Activated B cell treated with CpG ODN at 0.5 μM for 24 hours (primary cell): ENCODE measurements around the gene BBOX1. TPM values are rescaled to one million over a fixed set of nuclear protein-coding genes. Genes with fewer than 3 reads are reported as not detected.

ENCODE experiments used
- ATAC-seq: fragments of 200-7000 bp; cut with Tn5 transposase; one replicate; pipeline ENCODE4 v1.10.0; 2021; ENCODE audit warnings: low read depth, mild to moderate bottlenecking, moderate library complexity
- CTCF ChIA-PET: fragments of 350-600 bp; sonication (Branson Sonifier 250); formaldehyde crosslinking; loops from one replicate; lab custom pipeline; 2021; ENCODE audit warnings: antibody characterized with exemption; lab: Charles Lee
- POLR2A ChIA-PET: fragments of 350-600 bp; sonication (Branson Sonifier 250); formaldehyde crosslinking; loops from one replicate; lab custom pipeline; 2021; ENCODE audit warnings: antibody characterized with exemption; lab: Charles Lee
- DNase-seq: peaks from one replicate; pipeline ENCODE4 v3.0.0; 2022
- H3K27ac Mint-ChIP-seq: one replicate; pipeline ENCODE4 v1.8.0; 2020; ENCODE audit warnings: mixed read lengths
- H3K27me3 Mint-ChIP-seq: one replicate; pipeline ENCODE4 v1.8.0; 2021; ENCODE audit warnings: mixed read lengths
- H3K36me3 Mint-ChIP-seq: one replicate; pipeline ENCODE4 v1.8.0; 2021; ENCODE audit warnings: low read depth, mixed read lengths
- H3K4me1 Mint-ChIP-seq: one replicate; pipeline ENCODE4 v1.8.0; 2021; ENCODE audit warnings: mixed read lengths
- H3K4me3 Mint-ChIP-seq: one replicate; pipeline ENCODE4 v1.8.0; 2020; ENCODE audit warnings: mild to moderate bottlenecking, mixed read lengths
- H3K9me3 Mint-ChIP-seq: one replicate; pipeline ENCODE4 v1.8.0; 2020; ENCODE audit warnings: mixed read lengths
- intact Hi-C: fragments of 100-400 bp; cut with micrococcal nuclease; formaldehyde crosslinking; loops from one replicate; pipeline ENCODE4 v1.15.1; 2024
- total RNA-seq: library from RNA; stranded (reverse); gene quantifications from 2 replicates; pipeline ENCODE4 v1.2.3, GENCODE V29; 2022
- TF ChIP-seq, protein P1 (sequence below): fragments of 200-600 bp; IDR thresholded peaks from one replicate; pipeline ENCODE4 v1.8.0; 2022; ENCODE audit warnings: antibody characterized with exemption, mild to moderate bottlenecking

BBOX1 gene
- total RNA-seq, 1 donor from 2014 or later: not detected

DNA sequence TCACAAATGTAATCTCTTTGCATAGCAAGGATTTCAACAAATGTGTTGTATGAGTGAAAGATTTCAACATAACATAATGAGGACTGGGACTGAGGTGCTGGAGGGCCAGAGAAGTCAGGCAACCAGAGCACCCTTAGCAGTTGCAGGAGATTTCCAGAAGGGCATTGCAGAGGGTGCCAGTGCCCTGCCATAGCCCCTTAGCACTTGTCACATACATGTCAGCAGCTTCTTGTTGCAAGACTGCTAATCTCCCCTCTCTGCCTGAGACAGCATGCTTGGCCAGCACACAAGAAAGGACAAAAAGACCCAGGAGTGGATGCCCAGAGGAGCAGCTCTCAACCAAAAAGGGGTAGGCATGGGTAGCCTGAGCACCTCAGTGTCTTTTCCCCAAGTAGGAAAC lies 43.2 kb downstream of the BBOX1 start:
- CTCF ChIA-PET: no interaction called here
- DNase-seq (no peak), ATAC-seq (no peak)
- H3K27me3 Mint-ChIP-seq: no peaks in the 10 kb centered on the region
- H3K4me1 Mint-ChIP-seq: no peaks in the 10 kb centered on the region
- POLR2A ChIA-PET: no interaction called here
- intact Hi-C loops: no loop called here
- TF ChIP-seq, protein P1, sequence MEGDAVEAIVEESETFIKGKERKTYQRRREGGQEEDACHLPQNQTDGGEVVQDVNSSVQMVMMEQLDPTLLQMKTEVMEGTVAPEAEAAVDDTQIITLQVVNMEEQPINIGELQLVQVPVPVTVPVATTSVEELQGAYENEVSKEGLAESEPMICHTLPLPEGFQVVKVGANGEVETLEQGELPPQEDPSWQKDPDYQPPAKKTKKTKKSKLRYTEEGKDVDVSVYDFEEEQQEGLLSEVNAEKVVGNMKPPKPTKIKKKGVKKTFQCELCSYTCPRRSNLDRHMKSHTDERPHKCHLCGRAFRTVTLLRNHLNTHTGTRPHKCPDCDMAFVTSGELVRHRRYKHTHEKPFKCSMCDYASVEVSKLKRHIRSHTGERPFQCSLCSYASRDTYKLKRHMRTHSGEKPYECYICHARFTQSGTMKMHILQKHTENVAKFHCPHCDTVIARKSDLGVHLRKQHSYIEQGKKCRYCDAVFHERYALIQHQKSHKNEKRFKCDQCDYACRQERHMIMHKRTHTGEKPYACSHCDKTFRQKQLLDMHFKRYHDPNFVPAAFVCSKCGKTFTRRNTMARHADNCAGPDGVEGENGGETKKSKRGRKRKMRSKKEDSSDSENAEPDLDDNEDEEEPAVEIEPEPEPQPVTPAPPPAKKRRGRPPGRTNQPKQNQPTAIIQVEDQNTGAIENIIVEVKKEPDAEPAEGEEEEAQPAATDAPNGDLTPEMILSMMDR: no peak
- H3K27ac Mint-ChIP-seq: no peak overlapping the region
- H3K36me3 Mint-ChIP-seq: no peaks in the 10 kb centered on the region
- H3K9me3 Mint-ChIP-seq: no peaks in the 10 kb centered on the region
- H3K4me3 Mint-ChIP-seq: no peak overlapping the region

DNA sequence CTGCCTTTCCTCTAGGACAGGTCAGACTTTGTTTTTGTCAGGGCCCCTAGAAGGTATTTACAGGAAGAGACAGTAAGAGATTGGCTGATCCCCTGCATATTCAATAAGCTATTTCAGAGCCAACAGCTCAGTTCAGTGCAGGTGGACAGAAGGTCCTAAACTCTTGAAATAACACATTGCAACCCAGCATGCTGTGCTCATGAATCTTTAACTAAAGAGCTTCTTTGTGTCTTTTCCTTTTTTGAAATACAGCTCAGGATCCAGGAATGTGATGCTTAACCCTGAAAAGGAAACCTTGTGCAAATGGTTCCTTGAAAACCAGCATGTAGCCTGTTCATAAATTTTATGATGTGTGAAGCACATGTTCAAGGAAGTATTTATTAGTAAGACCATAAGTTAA lies 43.9 kb downstream of the BBOX1 start:
- Mint-ChIP-seq H3K4me1 (no peaks in the 10 kb centered on the region), H3K27ac (no peak overlapping the region), H3K27me3 (no peaks in the 10 kb centered on the region), H3K4me3 (no peak overlapping the region), H3K9me3 (no peaks in the 10 kb centered on the region), H3K36me3 (no peaks in the 10 kb centered on the region)
- intact Hi-C loops: no loop called here
- ATAC-seq (no peak), DNase-seq (no peak)
- CTCF ChIA-PET: no interaction called here
- TF ChIP-seq, protein P1: no peak
- POLR2A ChIA-PET: no interaction called here

GRCh38 chr11:27085111-27085510 lies 44.5 kb downstream of the BBOX1 start:
- Mint-ChIP-seq H3K36me3 (no peaks in the 10 kb centered on the region), H3K9me3 (peaks cover 5% of the 10 kb centered on the region), H3K27me3 (no peaks in the 10 kb centered on the region), H3K4me3 (no peak overlapping the region), H3K4me1 (no peaks in the 10 kb centered on the region), H3K27ac (no peak overlapping the region)
- TF ChIP-seq, protein P1: no peak
- ChIA-PET POLR2A (no interaction called here), CTCF (no interaction called here)
- intact Hi-C loops: no loop called here
- ATAC-seq: no peak
- DNase-seq: no peak

GRCh38 chr11:27085605-27086004 lies 45.0 kb downstream of the BBOX1 start:
- Mint-ChIP-seq H3K36me3 (no peaks in the 10 kb centered on the region), H3K9me3 (peaks cover 9% of the 10 kb centered on the region), H3K4me3 (no peak overlapping the region), H3K27me3 (no peaks in the 10 kb centered on the region), H3K4me1 (no peaks in the 10 kb centered on the region), H3K27ac (no peak overlapping the region)
- intact Hi-C loops: no loop called here
- TF ChIP-seq, protein P1: no peak
- no peak for ATAC-seq
- ChIA-PET POLR2A (no interaction called here), CTCF (no interaction called here)
- DNase-seq: no peak

GRCh38 chr11:27087432-27087831 lies 46.8 kb downstream of the BBOX1 start:
- DNase-seq (no peak), ATAC-seq (no peak)
- ChIA-PET CTCF (no interaction called here), POLR2A (no interaction called here)
- peaks cover 17% of the 10 kb centered on the region for H3K9me3 Mint-ChIP-seq
- no peak overlapping the region for H3K27ac Mint-ChIP-seq
- TF ChIP-seq, protein P1: no peak
- no peaks in the 10 kb centered on the region for H3K27me3 Mint-ChIP-seq
- H3K4me1 Mint-ChIP-seq: no peaks in the 10 kb centered on the region
- intact Hi-C loops: no loop called here
- no peak overlapping the region for H3K4me3 Mint-ChIP-seq
- H3K36me3 Mint-ChIP-seq: no peaks in the 10 kb centered on the region
